B cell (primary cell): ENCODE data around the gene APOL3. TPM values are rescaled to one million over a fixed set of nuclear protein-coding genes. Genes with fewer than 3 reads are reported as not detected.

ENCODE experiments used
- ATAC-seq: fragments of 200-7000 bp; cut with Tn5 transposase; one replicate; pipeline ENCODE4 v1.10.0; 2021; ENCODE audit warnings: low read depth, mild to moderate bottlenecking, moderate number of reproducible peaks, moderate library complexity
- CTCF ChIA-PET: fragments of 350-600 bp; sonication (Branson Sonifier 250); formaldehyde crosslinking; loops from one replicate; lab custom pipeline; 2021; ENCODE audit warnings: antibody characterized with exemption, inconsistent platforms; lab: Charles Lee
- POLR2A ChIA-PET: fragments of 350-600 bp; sonication (Branson Sonifier 250); formaldehyde crosslinking; loops from one replicate; lab custom pipeline; 2021; ENCODE audit warnings: antibody characterized with exemption; lab: Charles Lee
- DNase-seq: peaks from one replicate; pipeline ENCODE4 v3.0.0; 2013
- H2AFZ ChIP-seq: 2 replicates; pipeline ENCODE4 v1.6.1; 2012; ENCODE audit warnings: mild to moderate bottlenecking, low read depth, low read length; ENCODE audit not compliant: insufficient read depth, poor library complexity, severe bottlenecking
- H3K27ac ChIP-seq, 2 donors: 1 replicate in 1 of 2; 2 replicates in 1 of 2; pipeline ENCODE4 v1.5.1; 2012 to 2013; ENCODE audit warnings: low read length in 2 of 2, mild to moderate bottlenecking in 2 of 2, moderate library complexity in 1 of 2
- H3K27me3 ChIP-seq, 4 experiments: fragments of 200-600 bp in 1 of 4; sonication (generic) in 1 of 4; replicated peaks in 1 of 4; 1 replicate in 2 of 4; 2 replicates in 2 of 4; pipeline versions ENCODE4 v1.6.1 to v1.7.0; 2013 to 2016; ENCODE audit warnings: low read length in 3 of 4, mild to moderate bottlenecking in 2 of 4, mixed read lengths in 1 of 4, moderate library complexity in 1 of 4; ENCODE audit not compliant: insufficient read depth in 4 of 4, control insufficient read depth in 3 of 4; ENCODE audit errors: control extremely low read depth in 1 of 4
- H3K36me3 ChIP-seq, 2 experiments: replicated peaks in 1 of 2; 1 replicate in 1 of 2; 2 replicates in 1 of 2; pipeline versions ENCODE4 v1.6.1 to v1.7.1; 2013; ENCODE audit warnings: low read length in 1 of 2; ENCODE audit not compliant: insufficient read depth in 2 of 2, control insufficient read depth in 1 of 2; ENCODE audit errors: control extremely low read depth in 1 of 2, extremely low read depth in 1 of 2
- H3K4me1 ChIP-seq, 2 donors: fragments of 200-600 bp in 1 of 2; sonication (generic) in 1 of 2; 1 replicate in 1 of 2; 2 replicates in 1 of 2; pipeline versions ENCODE4 v1.5.1 to v1.6.1; 2013 to 2017; ENCODE audit warnings: low read length in 2 of 2; ENCODE audit not compliant: control insufficient read depth in 2 of 2, insufficient read depth in 2 of 2
- H3K4me2 ChIP-seq: replicated peaks from 2 replicates; pipeline ENCODE3; 2012; ENCODE audit warnings: mild to moderate bottlenecking, low read depth, low read length; ENCODE audit not compliant: poor library complexity, severe bottlenecking
- H3K4me3 ChIP-seq, 5 experiments: fragments of 200-600 bp in 1 of 5; sonication (generic) in 1 of 5; 1 replicate in 3 of 5; 2 replicates in 2 of 5; pipeline versions ENCODE4 v1.5.1 to v1.7.0; 2011 to 2016; ENCODE audit warnings: low read length in 4 of 5, mild to moderate bottlenecking in 4 of 5, low read depth in 2 of 5, control low read depth in 1 of 5, moderate library complexity in 1 of 5; ENCODE audit not compliant: insufficient read depth in 1 of 5; ENCODE audit errors: control extremely low read depth in 1 of 5, extremely low read depth in 1 of 5
- H3K79me2 ChIP-seq: fragments of 200-600 bp; sonication (generic); one replicate; pipeline ENCODE4 v1.6.0; 2016; ENCODE audit warnings: low read length; ENCODE audit not compliant: control insufficient read depth, insufficient read depth
- H3K9ac ChIP-seq: fragments of 200-600 bp; sonication (generic); 2 replicates; pipeline ENCODE4 v1.6.1; 2017; ENCODE audit warnings: mild to moderate bottlenecking, low read length, moderate library complexity
- H3K9me3 ChIP-seq, 3 donors: one replicate each; pipeline versions ENCODE4 v1.6.1 to v1.7.1; 2013; ENCODE audit warnings: low read length in 2 of 3; ENCODE audit not compliant: control insufficient read depth in 2 of 3, insufficient read depth in 1 of 3; ENCODE audit errors: control extremely low read depth in 1 of 3
- H4K20me1 ChIP-seq: 2 replicates; pipeline ENCODE4 v1.6.0; 2012; ENCODE audit warnings: mild to moderate bottlenecking, low read length; ENCODE audit not compliant: insufficient read depth, control insufficient read depth, poor library complexity, severe bottlenecking
- H3K27ac Mint-ChIP-seq: one replicate; pipeline ENCODE4 v1.8.0; 2021; ENCODE audit warnings: mixed read lengths
- H3K27me3 Mint-ChIP-seq: one replicate; pipeline ENCODE4 v1.8.0; 2021; ENCODE audit warnings: mixed read lengths
- H3K4me1 Mint-ChIP-seq: one replicate; pipeline ENCODE4 v1.8.0; 2021; ENCODE audit warnings: mixed read lengths
- H3K4me3 Mint-ChIP-seq: one replicate; pipeline ENCODE4 v1.8.0; 2021; ENCODE audit warnings: mixed read lengths
- H3K9me3 Mint-ChIP-seq: one replicate; pipeline ENCODE4 v1.8.0; 2022; ENCODE audit warnings: mixed read lengths; ENCODE audit not compliant: insufficient read depth
- EZH2 ChIP-seq: IDR thresholded peaks from 2 replicates; pipeline ENCODE4 v1.6.1; 2012; ENCODE audit warnings: borderline replicate concordance, low read depth, mild to moderate bottlenecking, moderate library complexity, low read length; ENCODE audit not compliant: insufficient read depth, poor library complexity, severe bottlenecking
- WGBS: methylation state at CpG from one replicate; pipeline ENCODE4 v1.1.5; 2013; ENCODE audit warnings: missing lambda C conversion rate; ENCODE audit not compliant: insufficient coverage; 5-methylcytosine and 5-hydroxymethylcytosine counted together
- intact Hi-C: fragments of 100-400 bp; cut with micrococcal nuclease; formaldehyde crosslinking; loops from one replicate; pipeline ENCODE4 v1.10.0; 2022
- polyA plus RNA-seq: library from polyadenylated mRNA; depleted of rRNA; stranded (reverse); fragments of >200 nt; gene quantifications from 2 replicates; pipeline ENCODE4 v1.2.3, GENCODE V29; 2012
- total RNA-seq, 2 donors: library from RNA; stranded (reverse); fragments of 120-200 nt in 1 of 2; gene quantifications; 1 replicate in 1 of 2; 2 replicates in 1 of 2; pipeline versions ENCODE4 v1.2.3 to v1.2.4, GENCODE V29; 2013 to 2022
- TF ChIP-seq, protein P1 (sequence below): fragments of 200-600 bp; IDR thresholded peaks from one replicate; pipeline ENCODE4 v1.8.0; 2022; ENCODE audit warnings: antibody characterized with exemption, mild to moderate bottlenecking

The APOL3 gene
- total and polyA plus RNA-seq, 2 donors (not counting 1 experiment from before 2014, with no cell fraction given), result 55.0 to 97.2 TPM

DNA sequence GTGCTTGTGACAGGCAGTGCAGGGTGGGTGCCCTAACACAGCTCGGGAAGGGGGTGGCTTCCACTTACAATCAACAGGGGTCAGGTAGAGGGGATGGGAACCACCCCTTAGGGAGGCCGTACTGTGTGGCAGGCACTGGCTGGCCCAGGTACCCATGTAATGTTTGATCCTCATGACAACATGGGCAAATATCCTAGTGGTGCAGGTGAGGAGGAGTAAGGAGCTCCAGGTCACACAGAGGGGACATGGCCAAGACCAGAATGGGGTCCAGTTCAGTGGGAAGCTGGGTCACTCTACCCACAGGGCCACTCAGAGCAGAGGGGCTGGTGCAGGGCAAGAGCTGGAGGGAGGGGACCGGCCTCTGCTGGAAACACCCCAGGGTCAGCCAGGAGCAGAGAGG is 38.0 kb upstream of the APOL3 start:
- H3K4me3 ChIP-seq, result no peak overlapping the region
- peaks cover 7 to 16% of the 10 kb centered on the region in 2 donors for H3K4me1 ChIP-seq
- ChIA-PET CTCF (interaction anchor here (1.1 kb wide), 1 partner anchor 288 kb away, joined by 3 read pairs; no protein-coding TSS in a partner anchor), POLR2A (no interaction called here)
- H3K27ac ChIP-seq, result no peak overlapping the region
- Mint-ChIP-seq H3K9me3 (no peaks in the 10 kb centered on the region), H3K4me1 (peaks cover 22% of the 10 kb centered on the region), H3K4me3 (no peak overlapping the region), H3K27ac (no peak overlapping the region), H3K27me3 (peaks cover 31% of the 10 kb centered on the region)
- H3K9me3 ChIP-seq, result no peaks in the 10 kb centered on the region
- H4K20me1 ChIP-seq, result no peaks in the 10 kb centered on the region
- no peaks in the 10 kb centered on the region for H3K36me3 ChIP-seq
- H3K27me3 ChIP-seq, result peaks cover 0 to 10% (median 0%) of the 10 kb centered on the region in 4 experiments
- no peak overlapping the region for H3K4me2 ChIP-seq
- H3K79me2 ChIP-seq, result no peaks in the 10 kb centered on the region
- intact Hi-C loops, result no loop called here
- TF ChIP-seq EZH2, result no peak
- TF ChIP-seq, protein P1, sequence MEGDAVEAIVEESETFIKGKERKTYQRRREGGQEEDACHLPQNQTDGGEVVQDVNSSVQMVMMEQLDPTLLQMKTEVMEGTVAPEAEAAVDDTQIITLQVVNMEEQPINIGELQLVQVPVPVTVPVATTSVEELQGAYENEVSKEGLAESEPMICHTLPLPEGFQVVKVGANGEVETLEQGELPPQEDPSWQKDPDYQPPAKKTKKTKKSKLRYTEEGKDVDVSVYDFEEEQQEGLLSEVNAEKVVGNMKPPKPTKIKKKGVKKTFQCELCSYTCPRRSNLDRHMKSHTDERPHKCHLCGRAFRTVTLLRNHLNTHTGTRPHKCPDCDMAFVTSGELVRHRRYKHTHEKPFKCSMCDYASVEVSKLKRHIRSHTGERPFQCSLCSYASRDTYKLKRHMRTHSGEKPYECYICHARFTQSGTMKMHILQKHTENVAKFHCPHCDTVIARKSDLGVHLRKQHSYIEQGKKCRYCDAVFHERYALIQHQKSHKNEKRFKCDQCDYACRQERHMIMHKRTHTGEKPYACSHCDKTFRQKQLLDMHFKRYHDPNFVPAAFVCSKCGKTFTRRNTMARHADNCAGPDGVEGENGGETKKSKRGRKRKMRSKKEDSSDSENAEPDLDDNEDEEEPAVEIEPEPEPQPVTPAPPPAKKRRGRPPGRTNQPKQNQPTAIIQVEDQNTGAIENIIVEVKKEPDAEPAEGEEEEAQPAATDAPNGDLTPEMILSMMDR, result no peak
- no peak overlapping the region for H3K9ac ChIP-seq
- no peak for DNase-seq
- ATAC-seq, result no peak
- H2AFZ ChIP-seq, result no peak overlapping the region
- whole genome bisulfite sequencing, result 80% methylated on average over 1 of the region's 3 CpGs

DNA sequence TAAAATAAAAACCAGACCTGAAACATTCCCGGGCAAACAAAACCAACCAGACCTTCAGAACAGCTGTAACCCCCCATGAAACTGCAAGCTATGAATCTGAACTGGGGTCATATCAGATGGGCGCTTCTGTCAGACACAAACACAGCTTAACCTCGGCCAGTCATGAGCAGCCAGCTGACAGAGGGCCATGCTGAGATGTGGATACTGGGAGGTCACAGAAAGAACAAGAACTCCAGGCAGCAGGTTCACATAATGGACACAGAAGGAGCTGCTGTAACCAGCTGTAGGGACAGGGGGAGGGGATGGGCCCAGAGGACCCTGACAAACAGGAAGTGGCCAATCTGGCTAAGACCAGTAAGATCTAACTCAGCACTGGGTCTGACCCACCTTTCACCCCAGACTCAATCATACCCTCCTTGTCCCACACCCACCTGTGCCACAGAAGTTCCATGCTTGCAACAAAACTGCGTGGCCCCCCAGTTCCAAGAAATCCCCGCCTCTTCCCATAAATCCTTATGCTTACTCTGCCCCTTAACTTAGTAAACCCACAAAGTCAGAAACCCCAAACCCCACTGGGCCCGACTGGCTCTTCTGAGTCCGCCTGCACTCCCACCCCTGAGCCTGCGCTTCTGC is 37.1 kb upstream of the APOL3 start:
- Histone ChIP-seq H3K9ac (no peak overlapping the region), H3K9me3 (no peaks in the 10 kb centered on the region), H3K36me3 (no peaks in the 10 kb centered on the region), H2AFZ (no peak overlapping the region), H3K4me1 (peaks cover 7 to 16% of the 10 kb centered on the region in 2 donors), H3K4me3 (no peak overlapping the region), H3K27ac (no peak overlapping the region), H3K4me2 (no peak overlapping the region), H4K20me1 (no peaks in the 10 kb centered on the region), H3K79me2 (no peaks in the 10 kb centered on the region), H3K27me3 (peaks cover 0 to 12% (median 0%) of the 10 kb centered on the region in 4 experiments)
- peaks cover 19% of the 10 kb centered on the region for H3K4me1 Mint-ChIP-seq
- no peak for TF ChIP-seq EZH2
- TF ChIP-seq, protein P1, result no peak
- H3K4me3 Mint-ChIP-seq, result no peak overlapping the region
- intact Hi-C loops, result no loop called here
- no peaks in the 10 kb centered on the region for H3K9me3 Mint-ChIP-seq
- H3K27ac Mint-ChIP-seq, result no peak overlapping the region
- 24% methylated on average over 7 of the region's 8 CpGs for WGBS
- CTCF ChIA-PET, result interaction anchor here (1.0 to 1.2 kb wide), 3 partner anchors 42 to 289 kb away, joined by 3 to 4 read pairs (median 3); no protein-coding TSS in a partner anchor
- DNase-seq, result no peak
- no peak for ATAC-seq
- POLR2A ChIA-PET, result no interaction called here
- H3K27me3 Mint-ChIP-seq, result peaks cover 23% of the 10 kb centered on the region
